GM13976 (cell line): ENCODE measurements around the gene DOK4.

Experiments
- DNase-seq: peaks from one replicate; pipeline ENCODE4 v3.0.0; 2012; ENCODE audit warnings: low spot score
- in situ Hi-C: fragments of 300-500 bp; cut with MboI; formaldehyde crosslinking; loops from one replicate; pipeline ENCODE4 v1.12.0; 2022; ENCODE audit warnings: low sequenced_read_pairs, mixed read lengths, inconsistent platforms; ENCODE audit not compliant: unreplicated experiment
- TF ChIP-seq, protein P1 (sequence below): IDR thresholded peaks from 2 replicates; pipeline ENCODE4 v1.5.1; 2012; ENCODE audit warnings: borderline replicate concordance, mild to moderate bottlenecking; ENCODE audit not compliant: insufficient read depth; ENCODE audit errors: extremely low read depth, missing control alignments, control extremely low read depth

The DOK4 gene

DNA sequence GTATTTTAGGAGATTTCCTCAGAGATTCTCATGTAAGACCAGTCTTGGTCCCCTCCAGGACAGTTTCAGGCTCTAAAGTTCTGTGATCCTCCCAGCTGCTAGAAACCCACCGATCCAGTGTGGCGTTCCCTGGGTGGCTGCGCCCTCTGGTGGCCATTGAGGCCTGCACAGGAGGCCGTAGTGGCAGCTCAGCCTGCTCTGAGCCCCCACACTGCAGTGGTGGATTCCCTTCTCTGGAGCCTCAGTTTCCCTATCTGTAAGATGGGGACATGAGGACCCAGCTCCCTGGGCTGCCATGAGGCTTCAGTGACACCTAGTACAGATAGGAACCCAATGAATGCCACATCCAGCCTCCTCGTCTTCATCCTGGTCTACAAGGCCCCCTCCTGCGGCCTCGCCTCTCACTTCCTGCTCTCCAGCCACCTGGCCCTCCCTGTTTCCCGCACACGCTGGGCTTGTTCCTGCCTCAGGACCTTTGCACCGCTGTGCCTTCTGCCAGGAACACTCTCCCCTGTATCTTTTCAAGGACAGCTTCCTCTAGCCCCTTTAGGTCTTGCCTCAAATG is 33.6 kb upstream of the DOK4 start:
- peak; percentile 89 for DNase-seq
- TF ChIP-seq, protein P1, sequence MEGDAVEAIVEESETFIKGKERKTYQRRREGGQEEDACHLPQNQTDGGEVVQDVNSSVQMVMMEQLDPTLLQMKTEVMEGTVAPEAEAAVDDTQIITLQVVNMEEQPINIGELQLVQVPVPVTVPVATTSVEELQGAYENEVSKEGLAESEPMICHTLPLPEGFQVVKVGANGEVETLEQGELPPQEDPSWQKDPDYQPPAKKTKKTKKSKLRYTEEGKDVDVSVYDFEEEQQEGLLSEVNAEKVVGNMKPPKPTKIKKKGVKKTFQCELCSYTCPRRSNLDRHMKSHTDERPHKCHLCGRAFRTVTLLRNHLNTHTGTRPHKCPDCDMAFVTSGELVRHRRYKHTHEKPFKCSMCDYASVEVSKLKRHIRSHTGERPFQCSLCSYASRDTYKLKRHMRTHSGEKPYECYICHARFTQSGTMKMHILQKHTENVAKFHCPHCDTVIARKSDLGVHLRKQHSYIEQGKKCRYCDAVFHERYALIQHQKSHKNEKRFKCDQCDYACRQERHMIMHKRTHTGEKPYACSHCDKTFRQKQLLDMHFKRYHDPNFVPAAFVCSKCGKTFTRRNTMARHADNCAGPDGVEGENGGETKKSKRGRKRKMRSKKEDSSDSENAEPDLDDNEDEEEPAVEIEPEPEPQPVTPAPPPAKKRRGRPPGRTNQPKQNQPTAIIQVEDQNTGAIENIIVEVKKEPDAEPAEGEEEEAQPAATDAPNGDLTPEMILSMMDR: peak; percentile 99
- in situ Hi-C loops: no loop called here

DNA sequence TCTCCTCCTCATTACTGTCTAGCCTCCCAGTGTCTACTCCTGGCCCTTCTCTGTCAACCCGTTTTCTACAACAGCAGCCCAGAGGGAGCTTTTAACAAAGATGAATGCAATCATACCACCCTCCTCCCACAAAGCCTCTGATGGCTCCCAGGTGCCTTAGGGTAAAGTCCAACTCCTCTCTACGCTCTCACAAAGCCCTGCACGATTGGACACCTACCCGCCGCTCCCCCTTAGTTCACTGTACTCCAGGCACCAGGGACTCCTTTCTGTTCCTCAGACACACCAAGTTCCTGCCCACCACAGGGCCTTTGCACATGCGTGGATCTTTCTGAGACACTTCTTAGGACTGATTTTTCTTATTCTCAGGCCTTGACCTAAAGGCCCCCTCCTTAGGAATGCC is 32.6 kb upstream of the DOK4 start:
- TF ChIP-seq, protein P1: no peak
- DNase-seq: no peak
- in situ Hi-C loops: no loop called here

DNA sequence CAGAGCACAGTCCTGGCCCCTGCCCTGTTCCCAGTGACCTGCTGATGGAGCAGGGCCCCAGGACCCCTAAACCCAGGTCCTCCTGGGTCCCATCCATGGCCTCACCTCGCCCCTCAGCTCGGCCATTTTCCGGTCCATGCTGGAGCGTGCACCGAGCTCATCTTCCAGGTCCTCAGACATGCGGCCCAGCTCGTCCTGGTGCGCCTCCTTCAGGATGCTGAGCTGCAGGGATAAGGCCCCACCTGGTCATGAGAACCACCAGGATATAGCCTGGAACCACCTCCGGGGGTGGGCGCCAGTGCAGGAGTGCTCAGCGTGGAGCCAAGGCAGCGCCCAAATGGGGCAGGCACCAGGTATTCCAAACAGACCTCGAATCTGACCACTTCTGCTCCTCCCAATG is 32.2 kb upstream of the DOK4 start:
- TF ChIP-seq, protein P1: no peak
- no peak for DNase-seq
- in situ Hi-C loops: no loop called here

DNA sequence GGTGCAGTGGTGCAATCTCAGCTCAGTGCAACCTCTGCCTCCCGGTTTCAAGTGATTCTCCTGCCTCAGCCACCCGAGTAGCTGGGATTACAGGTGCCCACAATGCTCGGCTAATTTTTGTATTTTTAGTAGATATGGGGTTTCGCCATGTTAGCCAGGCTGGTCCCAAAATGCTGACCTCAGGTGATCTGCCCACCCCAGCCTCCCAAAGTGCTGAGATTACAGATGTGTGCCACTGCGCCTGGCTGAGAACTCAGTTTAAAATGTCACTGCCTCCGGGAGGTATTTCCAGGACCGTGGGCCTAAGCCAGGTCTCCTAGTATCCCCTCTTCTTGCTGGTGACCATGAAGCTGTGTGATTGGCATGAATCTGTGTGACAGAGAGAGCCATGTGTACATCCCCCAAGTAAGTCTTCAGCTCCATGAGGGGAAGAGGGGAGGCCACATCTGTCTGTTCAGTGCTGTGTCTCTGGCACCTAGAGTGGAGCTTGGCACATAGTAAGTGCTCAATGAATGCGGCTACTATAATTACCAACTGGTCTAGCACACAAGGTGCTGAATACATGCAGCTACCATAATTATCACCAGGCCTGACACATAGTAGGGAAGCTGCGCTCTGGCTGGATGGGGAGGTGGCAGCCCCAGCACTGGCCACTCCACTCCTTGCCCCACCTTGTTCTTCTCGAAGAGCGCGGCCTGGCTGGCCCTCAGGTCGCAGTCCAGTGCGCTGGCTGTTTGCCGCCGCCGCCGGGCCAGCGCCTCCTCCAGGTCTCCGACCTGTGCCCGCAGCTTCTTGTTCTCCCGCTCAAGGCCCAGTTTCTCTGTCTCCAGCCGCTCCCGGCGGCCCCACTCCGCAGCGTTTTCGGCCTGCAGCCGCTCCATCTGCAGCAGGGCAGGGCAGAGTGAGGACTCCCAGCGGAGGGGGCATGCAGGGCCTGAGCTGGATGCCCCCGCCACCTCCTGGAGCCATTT is 31.4 kb upstream of the DOK4 start:
- in situ Hi-C loops: no loop called here
- TF ChIP-seq, protein P1: no peak

DNA sequence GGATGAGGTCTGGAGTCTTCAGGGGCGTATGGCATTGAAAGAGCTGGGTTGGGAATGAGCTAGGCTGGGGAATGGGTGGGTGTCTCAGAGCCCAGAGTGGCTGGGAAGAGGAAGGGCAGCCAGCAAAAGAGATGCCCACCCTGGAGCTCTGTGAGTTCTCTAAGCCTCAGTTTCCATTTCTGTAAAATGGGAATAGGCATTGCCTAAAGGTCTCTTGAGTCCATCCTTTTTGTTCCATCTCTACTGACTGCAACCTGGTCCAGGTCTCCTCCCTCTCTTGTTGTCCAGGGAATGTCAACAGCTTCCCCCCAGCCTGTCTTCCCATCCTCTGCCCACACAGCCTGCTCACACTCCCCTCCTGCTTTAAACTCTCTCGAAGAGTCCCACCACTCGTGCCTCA is 30.5 kb upstream of the DOK4 start:
- TF ChIP-seq, protein P1: no peak
- no peak for DNase-seq
- in situ Hi-C loops: no loop called here

More for the DNA sequence above, 31.4 kb upstream of the DOK4 start:
- no peak for DNase-seq

DNA sequence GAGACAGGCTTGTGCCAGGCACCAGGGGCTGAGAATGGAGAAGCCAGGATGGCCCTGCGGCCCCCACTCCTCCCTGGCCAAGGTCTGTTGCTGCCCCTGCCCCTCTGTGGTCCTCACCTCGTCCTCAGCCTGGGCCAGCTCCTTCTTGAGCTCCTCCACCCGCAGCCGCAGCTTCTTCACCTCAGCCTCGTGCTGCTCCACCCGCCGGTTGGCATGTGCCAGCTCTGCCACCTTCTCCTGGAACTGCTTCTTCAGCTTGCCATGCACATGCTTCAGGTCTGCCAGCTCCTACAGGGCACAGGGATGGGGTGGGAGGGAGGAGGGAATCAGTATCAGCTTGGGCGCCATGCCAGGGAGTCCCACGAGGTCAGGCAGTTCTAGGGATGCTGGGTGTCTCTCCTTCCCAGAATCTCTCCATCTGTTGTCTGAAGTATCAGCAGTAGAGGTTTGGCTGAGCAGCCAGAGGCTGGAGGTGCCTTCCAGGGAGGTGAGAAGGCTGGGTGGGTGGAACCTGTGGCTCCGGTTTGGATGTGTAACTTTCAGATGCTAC is 30.0 kb upstream of the DOK4 start:
- TF ChIP-seq, protein P1: no peak
- DNase-seq: no peak
- in situ Hi-C loops: no loop called here
